Fibroblast of upper back skin (primary cell): ENCODE measurements around the gene TGFBRAP1.

Source experiments
- DNase-seq: peaks from one replicate; pipeline ENCODE4 v3.0.0-alpha.2; 2013

Gene TGFBRAP1

GRCh38 chr2:105235388-105236059, 94.0 kb downstream of the TGFBRAP1 start:
- peak; percentile 86 for DNase-seq

GRCh38 chr2:105231232-105231619, 98.3 kb downstream of the TGFBRAP1 start:
- no peak for DNase-seq

GRCh38 chr2:105224444-105224843, 105.1 kb downstream of the TGFBRAP1 start:
- DNase-seq: no peak

- DNase-seq: no peak
Measured at GRCh38 chr2:105220604-105221003, 108.9 kb downstream of the TGFBRAP1 start.

GRCh38 chr2:105215586-105216192, 113.8 kb downstream of the TGFBRAP1 start:
- no peak for DNase-seq
